EH (cell line): ENCODE measurements around the gene TBC1D9.

Experiments used
- DNase-seq: peaks from one replicate; pipeline ENCODE4 v3.0.0-alpha.2; 2015; ENCODE audit warnings: low read depth

TBC1D9 gene

DNA sequence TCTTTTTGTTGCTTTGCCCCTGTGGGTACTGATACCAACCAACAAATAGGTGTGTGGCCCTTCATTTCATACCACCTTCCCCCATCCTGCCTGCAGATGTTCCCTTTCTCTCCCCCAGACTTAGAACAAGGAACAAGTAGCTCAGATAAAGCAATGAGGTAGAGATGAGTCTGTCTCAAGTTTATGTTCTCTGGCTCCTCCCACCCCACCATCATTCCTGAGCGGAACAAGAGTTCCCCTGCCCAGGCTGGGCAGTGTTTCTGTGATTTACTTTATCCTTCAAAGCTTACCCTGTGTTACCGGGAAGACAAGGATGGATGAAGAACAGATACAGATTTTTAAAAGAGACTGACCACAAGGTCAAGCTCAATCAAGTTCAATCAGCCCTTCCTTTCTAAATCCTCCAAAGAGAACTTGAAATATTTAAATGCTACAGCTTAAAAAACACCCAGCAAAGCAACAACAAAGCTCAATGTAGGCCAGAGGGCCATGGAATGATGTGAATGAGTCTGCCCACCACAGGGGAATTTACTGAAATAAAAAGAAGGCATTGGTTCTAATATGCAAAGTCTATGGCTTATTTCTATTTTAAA lies 107.4 kb downstream of the TBC1D9 start:
- no peak for DNase-seq

DNA sequence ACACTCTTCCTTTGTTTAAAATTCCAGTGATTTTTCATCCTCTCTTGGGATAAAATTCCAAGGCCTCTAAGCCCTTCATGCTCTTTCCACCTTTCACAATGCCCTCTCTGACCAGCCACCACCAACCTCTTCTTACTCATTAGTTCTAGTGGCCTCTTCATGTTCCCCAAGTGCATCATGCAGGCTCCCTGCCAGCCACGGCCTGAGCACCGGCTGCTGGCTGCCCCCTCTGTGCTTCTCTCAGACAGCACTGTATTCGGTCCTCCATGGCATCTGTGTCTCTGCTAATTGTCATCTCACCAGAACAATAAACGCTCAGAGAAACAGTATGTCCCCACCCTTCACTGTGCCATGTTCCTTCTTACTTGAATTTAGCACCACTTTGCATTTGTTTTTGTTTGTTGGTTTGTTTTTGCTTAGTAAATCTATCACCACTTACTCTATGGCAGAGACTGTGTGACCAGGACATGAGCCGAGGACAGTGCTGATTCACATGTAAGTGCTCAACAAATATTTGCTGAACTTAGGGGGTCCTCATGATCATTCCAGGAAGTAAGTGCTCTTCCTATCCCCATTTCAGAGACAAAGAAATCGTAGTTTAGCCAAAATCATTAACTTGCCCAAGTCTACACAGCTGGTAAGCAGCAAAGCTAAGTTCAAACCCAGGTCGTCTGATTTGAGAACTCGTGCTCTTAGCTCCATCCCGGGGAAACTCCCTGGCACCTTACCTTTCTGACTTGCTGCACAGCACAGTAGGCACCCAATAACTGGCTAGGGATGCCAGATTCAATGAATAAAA lies 110.4 kb downstream of the TBC1D9 start:
- DNase-seq = peak; percentile 22

DNA sequence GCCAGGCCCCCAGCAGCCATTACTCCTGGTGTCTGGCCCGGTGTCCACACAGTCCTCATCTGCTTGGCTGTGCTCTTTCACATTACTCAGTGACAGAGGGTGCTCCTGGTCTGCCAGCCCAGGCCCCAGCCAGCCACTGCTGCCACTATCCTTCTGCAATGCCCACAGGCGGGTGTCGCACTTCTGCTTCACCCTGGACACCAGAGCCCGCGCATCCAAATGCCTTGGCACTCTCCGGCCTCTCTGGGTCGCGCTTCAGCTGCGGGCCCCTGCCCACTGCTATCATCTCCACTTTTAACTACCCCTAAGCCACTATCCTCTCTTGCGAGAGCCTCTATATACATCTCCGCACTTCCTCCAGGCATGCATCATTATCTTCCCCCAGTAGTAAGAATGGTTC lies 111.0 kb downstream of the TBC1D9 start:
- no peak for DNase-seq

DNA sequence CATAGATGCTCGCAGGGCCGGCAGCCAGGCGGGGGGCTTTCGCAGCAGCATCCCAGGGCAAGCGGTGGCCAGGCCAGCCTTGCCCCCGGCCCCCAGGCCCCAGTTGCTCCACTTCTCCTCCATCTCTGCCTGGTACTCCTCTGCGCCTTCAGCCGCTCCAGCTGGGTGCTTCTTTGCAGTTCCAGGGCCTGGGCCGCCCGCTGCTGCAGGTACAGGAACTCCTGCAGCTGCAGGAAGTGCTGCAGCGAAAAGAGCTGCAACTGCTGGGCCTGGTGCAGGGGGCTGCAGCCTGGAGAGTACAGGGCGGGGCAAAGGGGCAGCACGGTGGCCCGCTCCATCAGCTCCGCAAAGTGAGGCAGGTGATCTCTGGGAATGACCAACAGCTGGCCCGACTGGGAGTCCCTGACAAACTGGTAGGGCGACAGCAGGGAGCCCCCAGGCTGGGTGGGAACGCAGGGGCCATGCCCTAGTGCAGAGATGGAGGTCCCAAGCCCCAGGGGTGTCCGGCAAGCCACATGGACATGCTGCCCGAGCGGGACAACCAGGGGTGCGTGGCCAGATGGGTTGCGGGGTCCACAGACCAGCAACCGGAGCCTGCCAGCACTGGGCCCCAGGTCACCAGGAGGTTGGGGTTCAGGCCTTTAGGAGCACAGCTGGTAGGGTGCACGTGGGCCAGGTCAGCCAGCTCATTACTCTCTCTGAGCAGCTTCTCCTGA lies 111.6 kb downstream of the TBC1D9 start:
- DNase-seq = no peak

DNA sequence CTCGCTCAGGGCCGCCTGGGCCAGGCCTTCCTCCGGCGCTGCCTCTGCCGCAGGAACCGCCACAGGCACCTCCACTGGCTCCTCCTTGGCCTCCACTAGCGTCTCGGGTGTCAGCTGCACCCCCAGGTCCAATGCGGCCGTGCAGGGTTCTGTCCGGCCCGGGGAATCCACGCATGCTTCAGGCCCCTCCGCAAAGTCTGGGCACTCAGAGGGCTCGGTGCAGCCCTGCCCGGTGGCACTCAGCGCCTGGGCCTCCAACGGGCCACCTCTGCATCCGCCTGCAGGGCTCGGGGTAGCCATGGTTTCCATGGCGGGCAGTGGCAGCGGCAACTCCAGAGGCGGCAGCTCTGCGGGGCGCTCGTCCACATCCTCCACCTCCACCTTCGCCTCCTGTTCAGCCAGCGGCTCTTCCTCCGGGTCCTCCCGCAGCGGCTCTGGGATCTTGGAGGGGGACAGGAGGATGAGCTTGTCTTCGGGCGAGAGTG lies 112.6 kb downstream of the TBC1D9 start:
- no peak for DNase-seq

DNA sequence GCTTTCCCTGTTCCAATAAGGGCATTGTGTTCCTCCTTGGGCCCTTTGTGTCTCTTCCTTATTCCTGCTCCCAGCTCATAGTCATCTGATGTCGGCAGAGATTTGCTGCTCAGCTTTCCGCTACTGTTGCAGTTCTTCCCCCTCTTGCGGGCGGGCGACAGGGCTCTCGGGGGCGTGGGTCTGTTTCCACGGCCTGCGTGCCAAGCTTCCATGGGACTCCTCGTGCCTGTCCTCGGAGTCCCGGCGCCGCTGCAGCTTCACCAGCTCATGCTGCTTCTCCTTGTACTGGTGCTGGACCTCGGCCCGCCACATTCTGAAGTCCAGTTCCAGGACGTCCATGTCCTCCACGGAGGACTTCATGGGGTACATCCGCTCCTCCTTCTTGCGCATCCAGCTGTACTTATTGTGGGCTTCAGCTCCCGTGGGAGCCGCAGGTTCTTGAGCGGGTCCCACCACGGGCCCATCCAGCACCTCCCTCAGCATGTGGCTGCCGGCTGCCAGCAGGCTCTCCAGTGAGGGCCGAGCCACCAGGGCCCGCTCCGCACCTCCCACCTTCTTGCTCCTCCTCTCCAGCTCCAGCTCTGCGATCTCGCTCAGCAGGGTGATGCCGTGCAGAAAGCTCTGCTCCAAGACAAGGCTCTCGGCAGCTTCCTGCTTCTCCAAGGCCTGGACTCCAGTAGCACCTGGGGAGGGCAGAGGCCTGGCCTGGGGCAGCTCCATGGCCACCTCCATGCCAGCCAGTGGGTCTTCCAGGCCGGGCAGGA lies 113.3 kb downstream of the TBC1D9 start:
- no peak for DNase-seq

DNA sequence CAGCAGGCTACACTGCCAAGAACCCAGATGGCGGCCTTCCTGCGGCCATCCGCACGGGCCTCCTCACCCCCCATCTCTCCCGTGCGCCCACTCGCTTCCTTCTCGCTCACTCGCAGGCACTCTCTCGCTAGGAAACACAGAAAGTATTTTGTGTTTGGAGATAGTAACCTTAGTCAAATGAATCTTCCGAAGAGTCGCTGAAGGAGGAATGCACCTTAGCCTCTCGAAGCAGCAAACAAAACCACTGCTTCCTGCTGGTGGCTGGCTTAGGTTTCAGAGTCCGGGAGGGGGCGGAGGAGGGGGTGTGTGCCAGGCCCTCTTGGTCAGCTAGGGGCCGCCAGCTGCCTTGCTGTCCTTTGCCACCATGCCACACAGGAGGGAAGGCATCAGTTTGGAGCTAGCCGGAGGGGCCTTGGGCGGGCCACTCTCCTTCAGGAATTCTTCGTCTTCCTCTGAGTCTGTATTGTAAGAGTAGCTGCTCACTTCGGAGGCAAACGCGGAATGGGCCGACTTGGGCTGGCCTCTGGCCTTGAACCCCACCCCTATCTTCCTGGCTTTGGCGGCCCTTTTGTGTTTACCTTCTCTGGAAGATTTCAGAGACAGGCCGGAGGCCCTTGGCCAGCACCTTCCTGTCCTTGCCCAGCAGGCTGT lies 114.3 kb downstream of the TBC1D9 start:
- DNase-seq = no peak

DNA sequence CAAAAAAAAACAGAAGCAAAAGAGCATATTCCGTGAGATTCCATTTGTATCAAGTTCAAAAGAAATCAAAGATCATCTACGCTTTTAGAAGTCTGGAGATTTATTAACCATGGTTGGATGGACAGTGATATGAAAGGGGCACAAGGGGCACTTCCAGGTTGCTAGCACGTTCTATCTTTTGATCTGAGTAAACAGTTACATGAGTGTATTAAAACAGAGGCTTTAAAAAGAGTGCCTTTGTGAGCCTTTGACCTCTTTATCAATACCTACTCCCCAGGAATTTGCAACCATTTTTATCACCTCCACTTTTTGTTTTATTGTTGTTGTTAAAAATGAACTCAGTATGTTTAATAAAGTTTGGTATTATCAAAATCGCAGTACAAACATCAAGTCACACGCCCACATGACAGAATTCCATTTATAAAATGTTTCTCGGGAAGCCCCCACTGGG lies 115.1 kb downstream of the TBC1D9 start:
- DNase-seq = no peak

DNA sequence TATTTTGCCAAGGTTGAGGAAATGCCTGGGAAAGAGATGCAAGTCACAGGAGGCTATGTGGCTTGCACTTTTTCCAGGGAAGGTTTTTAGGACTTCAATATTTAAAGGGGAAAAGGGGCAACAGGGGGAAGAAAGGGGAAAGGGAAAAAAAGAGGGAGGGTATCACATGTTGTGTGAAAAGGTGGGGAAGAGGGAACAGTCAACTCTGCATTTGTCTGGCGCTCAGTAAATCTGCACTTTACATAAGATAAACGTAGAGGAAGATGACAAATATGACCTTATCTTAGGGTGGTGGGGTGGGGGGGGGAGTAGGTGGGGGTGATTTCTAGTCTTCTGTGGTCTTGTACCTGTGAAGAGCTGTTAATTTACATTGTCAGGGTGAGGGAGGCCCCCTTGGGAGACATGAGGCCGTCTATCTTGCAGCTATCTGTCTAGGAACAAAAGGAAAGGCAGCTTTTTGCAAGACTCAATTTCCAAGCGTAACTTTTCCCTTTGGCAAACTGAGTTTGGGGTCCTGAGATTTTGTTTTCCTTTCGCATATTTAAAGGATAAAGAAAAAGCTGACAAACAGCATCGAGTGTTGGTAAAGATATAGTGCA lies 115.9 kb downstream of the TBC1D9 start:
- no peak for DNase-seq

DNA sequence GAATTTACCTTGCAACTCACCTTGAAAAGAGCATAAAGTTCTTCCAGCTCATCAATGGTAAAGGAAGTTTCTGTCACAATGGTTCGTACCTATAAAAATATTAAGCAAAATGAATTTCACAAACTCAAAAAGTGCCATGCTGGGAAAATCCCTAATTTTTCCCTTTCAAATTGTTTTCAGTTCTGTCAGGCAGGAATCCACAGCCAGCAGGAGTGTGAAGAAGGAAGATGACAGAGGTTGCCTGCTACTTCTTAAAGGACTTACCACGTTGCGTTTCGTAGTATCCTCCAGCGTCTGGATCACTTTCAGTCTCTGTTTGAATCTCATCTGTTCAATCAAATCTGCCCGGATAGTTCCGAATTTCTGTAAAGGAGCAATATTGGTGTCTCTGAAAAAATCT lies 117.1 kb downstream of the TBC1D9 start:
- no peak for DNase-seq

DNA sequence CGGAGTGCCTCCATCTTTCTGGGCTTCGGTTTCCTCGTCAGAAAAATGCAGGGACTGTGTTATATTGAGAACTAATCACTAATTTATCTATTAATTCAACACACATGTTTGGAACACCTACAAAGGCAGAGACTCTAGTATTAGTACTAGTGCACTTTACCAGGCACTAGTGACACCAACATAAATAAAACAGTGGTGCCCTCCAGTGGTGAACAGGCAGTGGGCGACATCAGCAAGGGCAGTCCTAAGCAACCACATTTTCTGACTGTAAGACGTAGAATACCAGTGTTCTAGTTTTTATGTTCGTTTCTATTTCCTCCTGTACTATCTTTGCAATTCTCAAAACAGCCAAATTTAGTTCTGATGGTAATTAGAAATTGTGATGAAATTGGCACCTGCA lies 118.3 kb downstream of the TBC1D9 start:
- DNase-seq = peak; percentile 31

DNA sequence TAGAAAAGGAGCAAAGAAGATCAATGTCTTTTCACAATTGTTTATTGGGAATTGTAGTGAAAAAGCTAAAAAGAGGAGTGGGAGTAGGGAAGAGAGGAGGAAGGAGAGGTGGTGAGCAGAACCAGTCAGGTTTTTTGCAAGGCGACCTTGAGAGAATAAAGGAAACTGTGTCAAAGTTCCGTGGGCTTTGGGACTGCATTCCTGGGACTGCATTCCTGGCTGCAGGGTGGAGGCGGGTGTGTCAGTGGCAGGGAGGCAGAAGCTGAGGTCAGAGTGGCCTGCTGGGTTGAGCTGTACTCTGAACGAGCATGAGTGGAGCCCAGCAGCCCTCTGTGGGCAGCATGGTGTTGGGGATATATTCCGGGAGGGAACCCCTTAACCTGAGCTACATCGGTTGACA lies 120.6 kb downstream of the TBC1D9 start:
- peak; percentile 55 for DNase-seq

DNA sequence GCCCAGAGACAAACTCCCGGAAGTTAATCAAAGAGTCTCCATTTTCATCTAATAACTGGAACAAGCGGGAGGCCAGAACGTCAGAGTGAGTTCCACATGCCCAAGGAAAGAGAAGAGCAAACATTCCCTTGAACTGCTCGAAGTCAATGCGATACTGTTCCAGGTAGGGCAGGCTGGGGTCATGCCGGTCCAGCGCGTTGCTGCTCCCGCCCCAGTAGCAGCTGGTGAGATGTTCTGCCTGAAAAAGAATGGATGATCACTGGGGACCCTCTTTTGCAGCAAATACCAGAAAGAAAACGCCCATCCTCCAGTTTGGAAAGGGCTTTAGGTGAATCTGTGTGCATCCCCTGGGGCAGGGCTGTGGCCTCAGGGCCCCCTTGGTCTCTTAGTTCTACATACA lies 122.2 kb downstream of the TBC1D9 start:
- no peak for DNase-seq

DNA sequence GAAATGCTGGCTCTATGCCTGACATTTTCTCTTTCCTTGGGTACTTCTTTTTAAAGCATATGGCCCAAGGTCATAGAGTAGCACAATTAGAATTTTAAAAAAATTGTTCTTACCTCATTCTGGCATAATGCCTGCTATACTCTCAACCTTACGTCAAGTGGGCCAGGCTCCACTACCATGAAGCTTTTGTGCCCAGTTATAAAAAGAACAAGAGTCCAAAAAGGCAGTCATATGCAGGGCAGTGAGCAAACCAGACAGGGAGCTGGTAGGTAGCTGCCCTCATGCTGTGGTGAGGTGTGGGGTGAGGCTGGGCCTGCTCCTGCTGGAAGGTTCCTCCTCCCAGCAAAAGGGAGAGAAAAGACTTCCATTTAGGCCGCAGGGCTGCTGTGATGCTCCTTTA lies 123.1 kb downstream of the TBC1D9 start:
- no peak for DNase-seq

DNA sequence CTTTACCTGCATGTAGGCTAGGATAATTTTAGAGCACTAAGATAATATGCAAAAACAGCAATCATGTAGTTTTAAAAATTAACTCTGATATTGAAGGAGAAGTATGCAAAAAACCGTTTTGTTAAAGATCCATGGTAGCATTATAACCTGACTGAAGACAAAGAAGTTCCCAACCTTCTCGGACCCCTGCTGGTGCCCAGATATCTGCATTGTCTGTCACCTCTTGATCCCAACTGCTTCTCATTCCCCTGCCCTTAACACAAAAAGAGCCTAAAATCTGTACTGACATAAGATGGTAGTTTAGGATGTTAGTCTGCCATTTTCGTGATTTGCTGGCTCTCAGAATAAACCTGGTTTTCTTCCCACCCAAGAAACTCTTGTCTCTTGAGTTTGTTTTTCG lies 125.9 kb downstream of the TBC1D9 start:
- DNase-seq = no peak

DNA sequence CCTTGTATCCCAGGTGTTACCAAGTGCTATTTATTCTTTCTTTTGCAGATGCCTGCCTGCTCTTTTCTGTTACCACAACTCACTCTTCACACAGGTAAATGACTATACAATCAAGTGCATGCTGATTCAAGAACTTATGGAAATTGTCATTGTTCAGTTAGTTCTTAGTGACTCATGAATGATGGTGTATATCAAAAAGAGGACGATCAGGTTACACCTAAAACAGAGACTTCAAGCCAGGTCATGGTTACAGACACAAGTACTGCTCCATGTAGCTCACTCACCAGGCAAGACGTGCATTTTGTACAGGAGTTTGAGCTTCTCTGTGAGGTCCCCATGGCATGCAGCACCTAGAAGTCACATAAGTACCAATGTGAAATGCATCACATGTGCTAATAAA lies 128.2 kb downstream of the TBC1D9 start:
- DNase-seq = no peak

DNA sequence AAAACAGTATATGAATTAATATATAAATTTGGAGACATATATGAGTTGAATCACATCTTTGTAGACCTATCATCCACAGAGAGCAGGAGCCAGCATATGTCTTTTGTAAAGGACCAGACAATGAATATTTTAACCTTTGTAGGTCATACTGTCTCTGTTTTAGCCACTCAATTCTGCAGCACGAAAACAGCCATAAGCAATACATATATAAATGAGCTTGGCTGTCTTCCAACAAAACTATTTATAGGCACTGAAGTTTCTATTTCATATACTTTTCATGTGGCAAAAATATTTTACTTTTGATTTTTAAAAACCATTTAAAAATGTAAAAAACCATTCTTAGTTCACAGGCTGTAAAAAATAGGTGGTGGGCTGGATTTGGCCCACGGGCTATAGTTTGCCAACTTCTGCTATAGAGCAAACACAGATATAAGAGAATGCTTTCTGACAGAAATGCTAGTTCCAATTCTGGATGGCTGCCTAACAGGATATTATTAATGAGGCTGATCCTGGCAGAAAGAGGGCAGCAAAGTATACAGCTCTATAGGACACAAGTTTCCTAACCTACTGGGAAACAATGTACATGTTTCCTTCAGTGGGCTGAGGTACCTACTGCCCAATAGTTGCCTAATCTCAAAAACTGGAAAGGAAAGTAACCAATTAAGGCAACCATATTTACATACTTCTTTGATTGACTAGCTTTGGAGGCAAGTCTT lies 129.4 kb downstream of the TBC1D9 start:
- peak; percentile 21 for DNase-seq

DNA sequence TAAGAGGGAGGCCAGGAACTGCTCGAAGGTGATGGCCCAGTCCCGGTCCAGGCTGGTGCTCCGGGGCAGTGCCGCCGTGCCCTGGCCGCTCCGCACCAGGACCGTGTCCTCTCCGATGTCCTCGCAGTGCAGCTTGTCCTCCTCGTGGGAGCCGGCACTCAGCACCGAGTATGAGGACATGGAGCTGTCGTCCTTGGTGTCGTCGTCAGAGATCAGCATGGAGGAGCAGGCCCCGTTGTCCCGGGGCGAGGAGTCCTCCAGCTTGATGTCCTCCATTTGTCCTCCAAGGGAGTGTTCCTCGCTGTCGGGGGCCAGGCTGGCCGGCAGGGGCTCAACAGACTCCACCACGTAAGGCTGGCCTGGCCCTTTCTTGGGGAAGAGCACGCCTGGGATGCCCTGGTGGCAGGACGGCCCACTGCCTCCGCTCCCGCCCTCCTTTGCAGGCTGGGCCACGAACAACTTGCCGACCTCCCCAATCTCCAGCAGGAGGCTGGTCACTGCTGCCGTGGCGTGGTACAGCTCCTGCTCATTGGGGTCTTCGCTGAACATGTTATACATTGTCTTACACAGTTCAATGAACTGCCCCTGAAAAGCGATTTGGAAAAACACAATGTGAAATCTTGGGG lies 133.7 kb downstream of the TBC1D9 start:
- no peak for DNase-seq

DNA sequence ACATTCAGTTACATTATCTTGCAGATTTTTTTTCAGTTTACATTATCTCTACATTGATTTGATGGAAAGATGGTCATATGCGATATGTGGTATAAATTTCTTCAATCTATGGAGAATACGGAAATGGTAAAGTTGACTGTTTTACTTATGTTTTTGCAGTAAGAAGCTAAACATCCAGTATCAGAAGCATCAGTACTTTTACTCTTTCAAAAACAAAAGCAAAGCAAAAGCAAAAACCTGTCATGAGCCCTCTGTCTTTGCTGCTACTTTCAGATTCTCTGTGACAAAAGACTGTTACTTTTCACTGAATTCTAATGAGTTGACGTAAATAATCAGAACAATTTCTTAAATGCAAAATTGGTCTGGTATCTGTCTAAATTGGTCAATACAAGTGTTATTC lies 135.0 kb downstream of the TBC1D9 start:
- no peak for DNase-seq
